ENCODE results near the gene TBC1D22A. TPM values are rescaled to one million over a fixed set of nuclear protein-coding genes. Genes with fewer than 3 reads are reported as not detected.

TBC1D22A gene
- total and polyA plus RNA-seq, 4 experiments from 2014 or later = 20.6 to 49.2 (median 36.7) TPM

- Histone ChIP-seq H3K4me1 (ENCODE audit: insufficient read depth, low read length) (no peaks in the 10 kb centered on the region), H3K9me3 (ENCODE audit: control insufficient read depth in 1 of 2, low read length in 2 of 2) (no peaks in the 10 kb centered on the region), H3K36me3 (ENCODE audit: insufficient read depth, low read length) (no peaks in the 10 kb centered on the region), H3K27ac (ENCODE audit: low read depth, low read length) (no peak overlapping the region), H3K4me3 (ENCODE audit: low read length in 2 of 2) (no peak overlapping the region), H3K27me3 (ENCODE audit: insufficient read depth, low read length) (no peaks in the 10 kb centered on the region)
- Mint-ChIP-seq H3K36me3 (peaks cover 1 to 6% of the 10 kb centered on the region in 2 donors), H3K4me3 (no peak overlapping the region), H3K4me1 (peaks cover 0 to 12% (median 7%) of the 10 kb centered on the region in 4 donors), H3K27ac (peak overlapping the region in 1 of 7 donors; percentile 37), H3K9me3 (no peaks in the 10 kb centered on the region), H3K27me3 (no peaks in the 10 kb centered on the region)
- ChIA-PET CTCF (ENCODE audit: partially characterized antibody) (no interaction called here), POLR2A (ENCODE audit: partially characterized antibody) (no interaction called here)
- intact Hi-C loops (cut with micrococcal nuclease) = no loop called here
- DNase-seq = no peak
These were observed 265.3 kb downstream of the TBC1D22A start for GRCh38 chr22:47027766-47028165.

GRCh38 chr22:47029244-47030074, 267.0 kb downstream of the TBC1D22A start:
- ChIA-PET POLR2A (ENCODE audit: partially characterized antibody) (no interaction called here), CTCF (ENCODE audit: partially characterized antibody) (no interaction called here)
- Histone ChIP-seq H3K36me3 (ENCODE audit: insufficient read depth, low read length) (no peaks in the 10 kb centered on the region), H3K4me3 (ENCODE audit: low read length in 2 of 2) (no peak overlapping the region), H3K4me1 (ENCODE audit: insufficient read depth, low read length) (no peaks in the 10 kb centered on the region), H3K27me3 (ENCODE audit: insufficient read depth, low read length) (no peaks in the 10 kb centered on the region), H3K27ac (ENCODE audit: low read depth, low read length) (no peak overlapping the region), H3K9me3 (ENCODE audit: control insufficient read depth in 1 of 2, low read length in 2 of 2) (no peaks in the 10 kb centered on the region)
- H3K4me3 Mint-ChIP-seq = no peak overlapping the region
- intact Hi-C loops (cut with micrococcal nuclease) = no loop called here
- no peaks in the 10 kb centered on the region for H3K27me3 Mint-ChIP-seq
- DNase-seq = no peak
- no peak overlapping the region for H3K27ac Mint-ChIP-seq
- H3K4me1 Mint-ChIP-seq = peaks cover 0 to 12% (median 8%) of the 10 kb centered on the region in 4 donors
- H3K9me3 Mint-ChIP-seq = peaks cover 0 to 2% (median 0%) of the 10 kb centered on the region in 8 donors
- peaks cover 0 to 6% of the 10 kb centered on the region in 2 donors for H3K36me3 Mint-ChIP-seq

- no peak for DNase-seq
- H3K4me3 Mint-ChIP-seq = no peak overlapping the region
- Histone ChIP-seq H3K4me3 (ENCODE audit: low read length in 2 of 2) (no peak overlapping the region), H3K27ac (ENCODE audit: low read depth, low read length) (no peak overlapping the region), H3K4me1 (ENCODE audit: insufficient read depth, low read length) (no peaks in the 10 kb centered on the region), H3K27me3 (ENCODE audit: insufficient read depth, low read length) (no peaks in the 10 kb centered on the region), H3K9me3 (ENCODE audit: control insufficient read depth in 1 of 2, low read length in 2 of 2) (no peaks in the 10 kb centered on the region), H3K36me3 (ENCODE audit: insufficient read depth, low read length) (no peaks in the 10 kb centered on the region)
- intact Hi-C loops (cut with micrococcal nuclease) = no loop called here
- peak overlapping the region in 1 of 7 donors; percentile 37 for H3K27ac Mint-ChIP-seq
- POLR2A ChIA-PET (ENCODE audit: partially characterized antibody) = no interaction called here
- no peaks in the 10 kb centered on the region for H3K27me3 Mint-ChIP-seq
- CTCF ChIA-PET (ENCODE audit: partially characterized antibody) = no interaction called here
- peaks cover 0 to 14% (median 10%) of the 10 kb centered on the region in 4 donors for H3K4me1 Mint-ChIP-seq
- H3K36me3 Mint-ChIP-seq = peaks cover 0 to 7% of the 10 kb centered on the region in 2 donors
- peaks cover 0 to 2% (median 0%) of the 10 kb centered on the region in 8 donors for H3K9me3 Mint-ChIP-seq
These were observed 267.8 kb downstream of the TBC1D22A start for GRCh38 chr22:47030143-47030661.

GRCh38 chr22:47030881-47031627, 268.6 kb downstream of the TBC1D22A start:
- Mint-ChIP-seq H3K36me3 (peaks cover 0 to 7% of the 10 kb centered on the region in 2 donors), H3K4me3 (no peak overlapping the region), H3K27me3 (no peaks in the 10 kb centered on the region), H3K27ac (no peak overlapping the region), H3K4me1 (peaks cover 0 to 14% (median 6%) of the 10 kb centered on the region in 4 donors), H3K9me3 (peaks cover 0 to 2% (median 0%) of the 10 kb centered on the region in 8 donors)
- no peaks in the 10 kb centered on the region for H3K27me3 ChIP-seq (ENCODE audit: insufficient read depth, low read length)
- POLR2A ChIA-PET (ENCODE audit: partially characterized antibody) = no interaction called here
- CTCF ChIA-PET (ENCODE audit: partially characterized antibody) = no interaction called here
- no peaks in the 10 kb centered on the region for H3K4me1 ChIP-seq (ENCODE audit: insufficient read depth, low read length)
- DNase-seq = no peak
- no peak overlapping the region for H3K27ac ChIP-seq (ENCODE audit: low read depth, low read length)
- H3K36me3 ChIP-seq (ENCODE audit: insufficient read depth, low read length) = no peaks in the 10 kb centered on the region
- no peak overlapping the region for H3K4me3 ChIP-seq (ENCODE audit: low read length in 2 of 2)
- no peaks in the 10 kb centered on the region for H3K9me3 ChIP-seq (ENCODE audit: control insufficient read depth in 1 of 2, low read length in 2 of 2)
- intact Hi-C loops (cut with micrococcal nuclease) = no loop called here

DNA sequence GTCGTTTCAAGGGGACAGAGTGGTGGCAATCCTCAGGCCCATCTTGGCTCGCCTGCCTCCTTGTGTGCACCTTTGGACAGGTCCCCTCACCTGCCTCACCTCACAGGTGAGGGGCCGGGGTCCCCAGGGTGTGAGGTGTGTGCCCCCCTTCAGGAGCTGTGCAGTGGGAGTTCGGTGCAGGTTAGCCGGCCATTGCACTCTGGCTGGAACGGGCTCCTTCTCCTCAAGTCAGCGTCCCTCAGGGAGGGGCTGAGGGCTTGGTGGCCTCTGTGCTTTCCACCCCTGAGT, 269.1 kb downstream of the TBC1D22A start:
- ChIA-PET CTCF (ENCODE audit: partially characterized antibody) (no interaction called here), POLR2A (ENCODE audit: partially characterized antibody) (no interaction called here)
- Mint-ChIP-seq H3K36me3 (peaks cover 0 to 9% of the 10 kb centered on the region in 2 donors), H3K27ac (no peak overlapping the region), H3K27me3 (no peaks in the 10 kb centered on the region), H3K9me3 (peaks cover 0 to 2% (median 0%) of the 10 kb centered on the region in 8 donors), H3K4me1 (peaks cover 0 to 14% (median 6%) of the 10 kb centered on the region in 4 donors), H3K4me3 (no peak overlapping the region)
- Histone ChIP-seq H3K36me3 (ENCODE audit: insufficient read depth, low read length) (no peaks in the 10 kb centered on the region), H3K4me3 (ENCODE audit: low read length in 2 of 2) (no peak overlapping the region), H3K9me3 (ENCODE audit: control insufficient read depth in 1 of 2, low read length in 2 of 2) (no peaks in the 10 kb centered on the region), H3K4me1 (ENCODE audit: insufficient read depth, low read length) (no peaks in the 10 kb centered on the region), H3K27me3 (ENCODE audit: insufficient read depth, low read length) (no peaks in the 10 kb centered on the region), H3K27ac (ENCODE audit: low read depth, low read length) (no peak overlapping the region)
- no peak for DNase-seq
- intact Hi-C loops (cut with micrococcal nuclease) = no loop called here

- DNase-seq = no peak
- H3K4me3 ChIP-seq (ENCODE audit: low read length in 2 of 2) = no peak overlapping the region
- H3K27ac ChIP-seq (ENCODE audit: low read depth, low read length) = no peak overlapping the region
- H3K36me3 ChIP-seq (ENCODE audit: insufficient read depth, low read length) = no peaks in the 10 kb centered on the region
- H3K27me3 ChIP-seq (ENCODE audit: insufficient read depth, low read length) = no peaks in the 10 kb centered on the region
- peaks cover 0 to 2% (median 0%) of the 10 kb centered on the region in 8 donors for H3K9me3 Mint-ChIP-seq
- no peak overlapping the region for H3K4me3 Mint-ChIP-seq
- H3K27me3 Mint-ChIP-seq = no peaks in the 10 kb centered on the region
- peaks cover 0 to 14% (median 5%) of the 10 kb centered on the region in 4 donors for H3K4me1 Mint-ChIP-seq
- H3K9me3 ChIP-seq (ENCODE audit: control insufficient read depth in 1 of 2, low read length in 2 of 2) = no peaks in the 10 kb centered on the region
- CTCF ChIA-PET (ENCODE audit: partially characterized antibody) = no interaction called here
- H3K27ac Mint-ChIP-seq = peak overlapping the region in 2 of 7 donors; percentile 48 to 61
- intact Hi-C loops (cut with micrococcal nuclease) = no loop called here
- no peaks in the 10 kb centered on the region for H3K4me1 ChIP-seq (ENCODE audit: insufficient read depth, low read length)
- POLR2A ChIA-PET (ENCODE audit: partially characterized antibody) = no interaction called here
- peaks cover 0 to 12% of the 10 kb centered on the region in 2 donors for H3K36me3 Mint-ChIP-seq
These were observed 269.9 kb downstream of the TBC1D22A start for GRCh38 chr22:47032091-47032943.

All from CD4-positive, alpha-beta memory T cell (primary cell).